GM23338 (cell line): Measurements from ENCODE around the gene NUDT4. TPM values are rescaled to one million over a fixed set of nuclear protein-coding genes. Genes with fewer than 3 reads are reported as not detected.

Experiments
- ATAC-seq: fragments of 200-7000 bp; cut with Tn5 transposase; 3 replicates; pipeline ENCODE4 v1.9.1; 2020
- DNase-seq: peaks from one replicate; pipeline ENCODE4 v3.0.0-alpha.2; 2015; ENCODE audit warnings: low spot score
- H2AFZ ChIP-seq: fragments of 200-600 bp; sonication (generic); 2 replicates; pipeline ENCODE4 v1.8.0; 2016; ENCODE audit warnings: antibody characterized with exemption, mild to moderate bottlenecking, moderate library complexity
- H3F3A ChIP-seq: fragments of 200-600 bp; sonication (generic); replicated peaks from 2 replicates; pipeline ENCODE4 v1.8.0; 2017; ENCODE audit warnings: antibody characterized with exemption, mixed run types, low read depth
- H3K27ac ChIP-seq: fragments of 200-600 bp; sonication (generic); 2 replicates; pipeline ENCODE4 v1.6.1; 2016; ENCODE audit warnings: low read depth
- H3K27me3 ChIP-seq: fragments of 200-600 bp; sonication (generic); 2 replicates; pipeline ENCODE4 v1.8.0; 2016; ENCODE audit warnings: mild to moderate bottlenecking, mixed run types, moderate library complexity; ENCODE audit not compliant: insufficient read depth
- H3K36me3 ChIP-seq: fragments of 200-600 bp; sonication (generic); 2 replicates; pipeline ENCODE4 v1.8.0; 2016; ENCODE audit warnings: mild to moderate bottlenecking; ENCODE audit not compliant: insufficient read depth
- H3K4me1 ChIP-seq: fragments of 200-600 bp; sonication (generic); 2 replicates; pipeline ENCODE4 v1.8.0; 2016; ENCODE audit warnings: mild to moderate bottlenecking, moderate library complexity; ENCODE audit not compliant: insufficient read depth
- H3K4me2 ChIP-seq: fragments of 200-600 bp; sonication (generic); 2 replicates; pipeline ENCODE4 v1.7.1; 2017; ENCODE audit warnings: mixed run types
- H3K4me3 ChIP-seq: fragments of 200-600 bp; sonication (generic); 2 replicates; pipeline ENCODE4 v1.6.1; 2016; ENCODE audit warnings: mixed run types
- H3K79me2 ChIP-seq: fragments of 200-600 bp; sonication (generic); replicated peaks from 2 replicates; pipeline ENCODE4 v1.8.0; 2017; ENCODE audit warnings: mild to moderate bottlenecking; ENCODE audit not compliant: insufficient read depth
- H3K9me2 ChIP-seq: fragments of 200-600 bp; sonication (generic); 2 replicates; pipeline ENCODE4 v1.8.0; 2017; ENCODE audit not compliant: insufficient read depth
- H4K20me1 ChIP-seq: fragments of 200-600 bp; sonication (generic); replicated peaks from 2 replicates; pipeline ENCODE4 v1.8.0; 2017; ENCODE audit warnings: mild to moderate bottlenecking; ENCODE audit not compliant: insufficient read depth
- H3K27ac Mint-ChIP-seq: 2 replicates; pipeline ENCODE4 v1.8.0; 2020; ENCODE audit warnings: inconsistent platforms, mild to moderate bottlenecking, moderate library complexity, mixed read lengths
- H3K27me3 Mint-ChIP-seq: 3 replicates; pipeline ENCODE4 v1.8.0; 2022; ENCODE audit warnings: low read depth, mild to moderate bottlenecking, moderate library complexity, mixed read lengths, inconsistent platforms; ENCODE audit not compliant: insufficient read depth, poor library complexity
- H3K36me3 Mint-ChIP-seq: 3 replicates; pipeline ENCODE4 v1.8.0; 2021; ENCODE audit warnings: low read depth, mild to moderate bottlenecking, inconsistent platforms, moderate library complexity, mixed read lengths
- H3K4me1 Mint-ChIP-seq: 3 replicates; pipeline ENCODE4 v1.8.0; 2020; ENCODE audit warnings: mild to moderate bottlenecking, inconsistent platforms, mixed read lengths
- H3K4me3 Mint-ChIP-seq: 3 replicates; pipeline ENCODE4 v1.8.0; 2021; ENCODE audit warnings: moderate library complexity, mild to moderate bottlenecking, inconsistent platforms, mixed read lengths
- H3K9me3 Mint-ChIP-seq: 3 replicates; pipeline ENCODE4 v1.8.0; 2020; ENCODE audit warnings: moderate library complexity, mild to moderate bottlenecking, inconsistent platforms, mixed read lengths
- CREB1 ChIP-seq: fragments of 250-450 bp; sonication (Bioruptor Pico); IDR thresholded peaks from 2 replicates; pipeline ENCODE4 v1.5.0; 2020; ENCODE audit warnings: low read depth, mild to moderate bottlenecking, moderate library complexity
- CTCF ChIP-seq, 2 experiments: fragments of 200-600 bp in 1 of 2; sonication (generic) in 1 of 2; conservative IDR thresholded peaks; 2 replicates each; pipeline versions ENCODE4 v1.5.1 to v1.6.1; 2016 to 2017; ENCODE audit warnings: antibody characterized with exemption in 2 of 2, low read depth in 2 of 2, mild to moderate bottlenecking in 2 of 2, moderate library complexity in 1 of 2
- ETS1 ChIP-seq: IDR thresholded peaks from 2 replicates; pipeline ENCODE4 v1.6.1; 2016; ENCODE audit warnings: antibody characterized with exemption
- EZH2 ChIP-seq: fragments of 200-600 bp; sonication (generic); IDR thresholded peaks from one replicate; pipeline ENCODE4 v1.8.0; 2017; ENCODE audit warnings: antibody characterized with exemption, mild to moderate bottlenecking, low read depth; ENCODE audit not compliant: unreplicated experiment
- EZH2phosphoT487 ChIP-seq: fragments of 200-600 bp; sonication (generic); IDR thresholded peaks from one replicate; pipeline ENCODE4 v1.8.1; 2018; ENCODE audit warnings: antibody characterized with exemption; ENCODE audit not compliant: unreplicated experiment
- JUNB ChIP-seq: IDR thresholded peaks from one replicate; pipeline ENCODE4 v1.6.1; 2016; ENCODE audit warnings: antibody characterized with exemption; ENCODE audit not compliant: unreplicated experiment
- NANOG ChIP-seq: IDR thresholded peaks from 2 replicates; pipeline ENCODE4 v1.6.1; 2016; ENCODE audit warnings: antibody characterized with exemption, borderline replicate concordance
- POLR2AphosphoS5 ChIP-seq: IDR thresholded peaks from 2 replicates; pipeline ENCODE4 v1.6.1; 2016; ENCODE audit warnings: antibody characterized with exemption, low read depth
- REST ChIP-seq: IDR thresholded peaks from one replicate; pipeline ENCODE4 v1.6.1; 2018; ENCODE audit warnings: antibody characterized with exemption; ENCODE audit not compliant: unreplicated experiment
- STAT1 ChIP-seq: IDR thresholded peaks from one replicate; pipeline ENCODE4 v1.6.1; 2016; ENCODE audit warnings: antibody characterized with exemption; ENCODE audit not compliant: unreplicated experiment
- ZNF114 ChIP-seq: fragments of 250-450 bp; sonication (Bioruptor Pico); IDR thresholded peaks from 2 replicates; pipeline ENCODE4 v1.5.0; 2020; ENCODE audit warnings: mild to moderate bottlenecking, moderate library complexity
- ZNF331 ChIP-seq: fragments of 250-450 bp; sonication (Bioruptor Pico); IDR thresholded peaks from 2 replicates; pipeline ENCODE4 v1.5.0; 2020; ENCODE audit warnings: low read depth, mild to moderate bottlenecking, moderate library complexity
- ZNF462 ChIP-seq: fragments of 250-450 bp; sonication (Bioruptor Pico); IDR thresholded peaks from 2 replicates; pipeline ENCODE4 v1.5.0; 2020; ENCODE audit warnings: mild to moderate bottlenecking, moderate library complexity
- polyA plus RNA-seq: library from polyadenylated mRNA; unstranded; fragments of >200 nt; fragmentation: Nextera tagmentation; extraction: Ambion mirVana; gene quantifications from 2 replicates; pipeline ENCODE4 v1.2.1, GENCODE V29; 2016
- total RNA-seq: library from RNA; depleted of rRNA; stranded (reverse); fragments of >200 nt; shearing (Covaris generic); gene quantifications from 2 replicates; pipeline ENCODE4 v1.2.3, GENCODE V29; 2014

Gene NUDT4
- total and polyA plus RNA-seq, 2 experiments from 2014 or later, result 32.3 to 67.2 TPM

- Histone ChIP-seq H3K79me2 (peaks cover 61% of the 10 kb centered on the region), H3K27me3 (no peaks in the 10 kb centered on the region), H2AFZ (no peak overlapping the region), H3F3A (peaks cover 3% of the 10 kb centered on the region; the same call in 1 of the 2 replicates), H3K36me3 (peaks cover 21% of the 10 kb centered on the region), H3K4me1 (peaks cover 5% of the 10 kb centered on the region; the same call in 1 of the 2 replicates), H3K9me2 (no peaks in the 10 kb centered on the region), H3K4me2 (no peak overlapping the region), H4K20me1 (peaks cover 35% of the 10 kb centered on the region), H3K4me3 (no peak overlapping the region), H3K27ac (no peak overlapping the region)
- no peaks in the 10 kb centered on the region for H3K27me3 Mint-ChIP-seq
- no peaks in the 10 kb centered on the region for H3K9me3 Mint-ChIP-seq
- H3K4me3 Mint-ChIP-seq, result no peak overlapping the region
- no peak overlapping the region for H3K27ac Mint-ChIP-seq
- ATAC-seq (no peak), DNase-seq (no peak)
- TF ChIP-seq CTCF (conservative IDR thresholded peaks at IDR 0.05; ENCODE audit: low read depth in 2 of 2) (no peak), JUNB (no peak), CREB1 (CRISPR knock-in tag) (no peak), EZH2phosphoT487 (no peak), ZNF462 (no peak), EZH2 (no peak), POLR2AphosphoS5 (no peak), ETS1 (no peak), STAT1 (no peak), NANOG (no peak), REST (no peak), ZNF114 (CRISPR knock-in tag) (no peak), ZNF331 (CRISPR knock-in tag) (no peak)
- peaks cover 47% of the 10 kb centered on the region for H3K36me3 Mint-ChIP-seq
- peaks cover 9% of the 10 kb centered on the region; the same call in 2 of the 3 replicates for H3K4me1 Mint-ChIP-seq
Measured at GRCh38 chr12:93393425-93393824, 15.7 kb downstream of the NUDT4 start.
